Fibroblast of pulmonary artery (primary cell): Measurements from ENCODE around the gene NHLRC4.

ENCODE experiments used
- DNase-seq: peaks from one replicate; pipeline ENCODE4 v3.0.0-alpha.2; 2010; ENCODE audit warnings: low read depth
- H3K4me3 ChIP-seq: replicated peaks from 2 replicates; pipeline ENCODE4 v1.5.1; 2011; ENCODE audit warnings: low read depth, mild to moderate bottlenecking, control low read depth, low read length, moderate library complexity
- CTCF ChIP-seq: IDR thresholded peaks from 2 replicates; pipeline ENCODE4 v1.5.1; 2011; ENCODE audit warnings: mild to moderate bottlenecking, control low read depth, low read length, inconsistent platforms; ENCODE audit errors: missing control alignments

Gene NHLRC4

GRCh38 chr16:522320-523096, 44.3 kb upstream of the NHLRC4 start:
- no peak for TF ChIP-seq CTCF

GRCh38 chr16:523097-523741, 43.6 kb upstream of the NHLRC4 start:
- no peak for DNase-seq
- no peak overlapping the region for H3K4me3 ChIP-seq
- TF ChIP-seq CTCF = no peak

More at GRCh38 chr16:522320-523096, 44.3 kb upstream of the NHLRC4 start:
- no peak for DNase-seq
- H3K4me3 ChIP-seq = no peak overlapping the region

GRCh38 chr16:524274-525040, 42.3 kb upstream of the NHLRC4 start:
- H3K4me3 ChIP-seq = no peak overlapping the region
- no peak for TF ChIP-seq CTCF
- DNase-seq = no peak

- DNase-seq = no peak
- TF ChIP-seq CTCF = no peak
- no peak overlapping the region for H3K4me3 ChIP-seq
Measured at GRCh38 chr16:525123-525519, 41.7 kb upstream of the NHLRC4 start.

- peak; percentile 80 for DNase-seq
- H3K4me3 ChIP-seq = peak overlapping the region; percentile 76
- TF ChIP-seq CTCF = no peak
Measured at GRCh38 chr16:525520-526180, 41.2 kb upstream of the NHLRC4 start.

- peak; percentile 46 for DNase-seq
- peak overlapping the region; percentile 76 for H3K4me3 ChIP-seq
- TF ChIP-seq CTCF = no peak
Measured at GRCh38 chr16:526181-527014, 40.4 kb upstream of the NHLRC4 start.
